Measurements from ENCODE around the gene DYDC1. TPM values are rescaled to one million over a fixed set of nuclear protein-coding genes. Genes with fewer than 3 reads are reported as not detected.

The DYDC1 gene
- total and polyA plus RNA-seq, 2 of the 13 experiments (the other 11 are each of a cell fraction or from before 2014, with no cell fraction given), result not detected

- TF ChIP-seq ZNF569 (CRISPR knock-in tag; IDR thresholded peaks at IDR 0.05; ENCODE audit: borderline replicate concordance) (no peak), ZBTB8A (CRISPR knock-in tag; IDR thresholded peaks at IDR 0.05; ENCODE audit: borderline replicate concordance, low read depth) (no peak), TERF1 (CRISPR knock-in tag; IDR thresholded peaks at IDR 0.05) (no peak), CCDC6 (CRISPR knock-in tag; IDR thresholded peaks at IDR 0.05) (peak; percentile 77; the same call in 1 of the 2 replicates), JUN (CRISPR knock-in tag; IDR thresholded peaks at IDR 0.05) (no peak), NR2F1 (CRISPR knock-in tag; IDR thresholded peaks at IDR 0.05) (no peak), ZNF670 (CRISPR knock-in tag; IDR thresholded peaks at IDR 0.05; ENCODE audit: borderline replicate concordance) (no peak), GFI1 (CRISPR knock-in tag; IDR thresholded peaks at IDR 0.05; ENCODE audit: borderline replicate concordance) (no peak), THAP11 (CRISPR knock-in tag; IDR thresholded peaks at IDR 0.05) (peak; percentile 68), ZNF747 (CRISPR knock-in tag; IDR thresholded peaks at IDR 0.05; ENCODE audit: borderline replicate concordance) (no peak), ZNF281 (CRISPR knock-in tag; IDR thresholded peaks at IDR 0.05; ENCODE audit: borderline replicate concordance) (peak; percentile 10; the same call in 1 of the 2 replicates), ZFP82 (CRISPR knock-in tag; IDR thresholded peaks at IDR 0.05; ENCODE audit: borderline replicate concordance) (no peak), ZNF766 (CRISPR knock-in tag; IDR thresholded peaks at IDR 0.05; ENCODE audit: borderline replicate concordance) (no peak), GATA4 (IDR thresholded peaks at IDR 0.05; ENCODE audit: borderline replicate concordance, low read depth) (no peak; the same call in 1 of the 2 replicates), NFE2 (CRISPR knock-in tag; IDR thresholded peaks at IDR 0.05) (no peak), KLF9 (CRISPR knock-in tag; IDR thresholded peaks at IDR 0.05; ENCODE audit: low read depth) (no peak), RFXAP (CRISPR knock-in tag; IDR thresholded peaks at IDR 0.05; ENCODE audit: borderline replicate concordance) (no peak), SNRNP70 (IDR thresholded peaks at IDR 0.05; ENCODE audit: low read depth, low read length) (no peak), ZNF180 (CRISPR knock-in tag; IDR thresholded peaks at IDR 0.05; ENCODE audit: borderline replicate concordance, low read depth) (no peak), HHEX (CRISPR knock-in tag; IDR thresholded peaks at IDR 0.05) (peak; percentile 42; the same call in 1 of the 2 replicates), HCFC1 (IDR thresholded peaks at IDR 0.05; ENCODE audit: low read depth, low read length) (no peak), ATRX (CRISPR knock-in tag; IDR thresholded peaks at IDR 0.05; ENCODE audit: borderline replicate concordance) (no peak), ZNF800 (CRISPR knock-in tag; IDR thresholded peaks at IDR 0.05) (no peak), POLR2G (IDR thresholded peaks at IDR 0.05; ENCODE audit: low read depth, low read length) (peak; percentile 55; the same call in 1 of the 2 replicates)
Observed at GRCh38 chr10:80289451-80290287, 66.9 kb downstream of the DYDC1 start, which contains the start of gene MAT1A (continued).

Measured in HepG2 (cell line).